Measurements from ENCODE around the gene CUL4A. TPM values are rescaled to one million over a fixed set of nuclear protein-coding genes. Genes with fewer than 3 reads are reported as not detected.

The CUL4A gene
- total and polyA plus RNA-seq, 2 experiments from 2014 or later, result 67.5 to 195 TPM

GRCh38 chr13:113207460-113207859, 2.0 kb upstream of the CUL4A start (continued):
- TF ChIP-seq ZNF462 (CRISPR knock-in tag; IDR thresholded peaks at IDR 0.05) (no peak), ZNF331 (CRISPR knock-in tag; IDR thresholded peaks at IDR 0.05; ENCODE audit: low read depth) (no peak), CREB1 (CRISPR knock-in tag; IDR thresholded peaks at IDR 0.05; ENCODE audit: low read depth) (no peak), JUNB (IDR thresholded peaks at IDR 0.05; ENCODE audit: unreplicated experiment) (no peak), EZH2 (IDR thresholded peaks at IDR 0.05; ENCODE audit: low read depth, unreplicated experiment) (no peak), ETS1 (IDR thresholded peaks at IDR 0.05) (no peak)

- Mint-ChIP-seq H3K4me1 (peaks cover 40% of the 10 kb centered on the region), H3K36me3 (ENCODE audit: low read depth) (peaks cover 43% of the 10 kb centered on the region), H3K4me3 (peak overlapping the region; percentile 85)
- TF ChIP-seq EZH2 (IDR thresholded peaks at IDR 0.05; ENCODE audit: low read depth, unreplicated experiment) (no peak), ZNF331 (CRISPR knock-in tag; IDR thresholded peaks at IDR 0.05; ENCODE audit: low read depth) (no peak), ZNF114 (CRISPR knock-in tag; IDR thresholded peaks at IDR 0.05) (no peak), STAT1 (IDR thresholded peaks at IDR 0.05; ENCODE audit: unreplicated experiment) (no peak), EZH2phosphoT487 (IDR thresholded peaks at IDR 0.05; ENCODE audit: unreplicated experiment) (no peak)
Observed at GRCh38 chr13:113207890-113208420, 1.5 kb upstream of the CUL4A start.

More at GRCh38 chr13:113207890-113208420, 1.5 kb upstream of the CUL4A start:
- Histone ChIP-seq H4K20me1 (replicated peaks; ENCODE audit: insufficient read depth) (peaks cover 43% of the 10 kb centered on the region), H3K4me3 (peak overlapping the region; percentile 62), H3K79me2 (replicated peaks; ENCODE audit: insufficient read depth) (peaks cover 85% of the 10 kb centered on the region), H3K27me3 (ENCODE audit: insufficient read depth) (no peaks in the 10 kb centered on the region), H3K4me1 (ENCODE audit: insufficient read depth) (peaks cover 31% of the 10 kb centered on the region), H3F3A (replicated peaks; ENCODE audit: low read depth) (0 out of 2 replicates have a peak, but pooled peaks cover 10% of the 10 kb centered on the region), H2AFZ (peak overlapping the region; percentile 63; the same call in 1 of the 2 replicates), H3K27ac (ENCODE audit: low read depth) (peak overlapping the region; percentile 97; the same call in 1 of the 2 replicates), H3K36me3 (ENCODE audit: insufficient read depth) (no peaks in the 10 kb centered on the region), H3K4me2 (peak overlapping the region; percentile 86), H3K9me2 (ENCODE audit: insufficient read depth) (no peaks in the 10 kb centered on the region)
- Mint-ChIP-seq H3K27ac (peak overlapping the region; percentile 77), H3K27me3 (ENCODE audit: insufficient read depth, low read depth, poor library complexity) (peaks cover 5% of the 10 kb centered on the region), H3K9me3 (no peaks in the 10 kb centered on the region)
- DNase-seq (ENCODE audit: low spot score) (peak; percentile 70), ATAC-seq (peak; percentile 49)
